K562 (cell line): Measurements from ENCODE around the gene MCU. TPM values are rescaled to one million over a fixed set of nuclear protein-coding genes. Genes with fewer than 3 reads are reported as not detected.

Source experiments
- ATAC-seq: fragments of 200-7000 bp; cut with Tn5 transposase; 3 replicates; pipeline ENCODE4 v1.9.1; 2020; ENCODE audit warnings: moderate library complexity
- BruUV-seq: library from RNA; stranded (reverse); fragments of 400-500 nt; replicated peaks from 2 replicates; lab custom pipeline; 2021; lab: Mats Ljungman, UMichigan
- CTCF ChIA-PET: fragments of 300-600 bp; formaldehyde crosslinking; extraction: SDS; loops from one replicate; lab custom pipeline; 2021; ENCODE audit warnings: low intra/inter-chr PET ratio; lab: Yijun Ruan, JAX
- POLR2A ChIA-PET: fragments of 300-600, 350-650 bp; sonication (Branson Sonifier 250); formaldehyde crosslinking; extraction: SDS; loops from one replicate; lab custom pipeline; 2021; ENCODE audit warnings: antibody characterized with exemption, inconsistent platforms; lab: Yijun Ruan, JAX
- DNase-seq, 4 experiments: peaks; one replicate each; pipeline versions ENCODE4 v3.0.0 to v3.0.0-alpha.2; 2011 to 2018; ENCODE audit warnings: low spot score in 3 of 4, mixed read lengths in 3 of 4; ENCODE audit errors: extremely low read depth in 1 of 4
- FAIRE-seq: peaks from 2 replicates; lab custom pipeline; 2011; peaks lifted over from hg19 to GRCh38; lab: Jason Lieb, UNC
- H2AFZ ChIP-seq: 2 replicates; pipeline ENCODE4 v1.6.0; 2011; ENCODE audit warnings: low read depth, low read length, control low read depth, inconsistent platforms
- H3K27ac ChIP-seq: fragments of 200-600 bp; 3 replicates; pipeline ENCODE4 v1.8.0; 2011; ENCODE audit warnings: low read depth, mild to moderate bottlenecking, control low read depth, inconsistent platforms, low read length, moderate library complexity, mixed read lengths; ENCODE audit errors: extremely low read depth
- H3K27me3 ChIP-seq, 2 experiments: fragments of 300-600 bp in 1 of 2; 2 replicates in 1 of 2; 3 replicates in 1 of 2; pipeline versions ENCODE4 v1.6.0 to v1.8.0; 2011; ENCODE audit warnings: inconsistent platforms in 2 of 2, low read length in 2 of 2, mild to moderate bottlenecking in 1 of 2, mixed read lengths in 1 of 2, moderate library complexity in 1 of 2; ENCODE audit not compliant: control insufficient read depth in 2 of 2, insufficient read depth in 2 of 2
- H3K36me3 ChIP-seq: fragments of 300-600 bp; 3 replicates; pipeline ENCODE4 v1.8.0; 2011; ENCODE audit warnings: mild to moderate bottlenecking, low read length, inconsistent platforms; ENCODE audit not compliant: control insufficient read depth, insufficient read depth
- H3K4me1 ChIP-seq, 2 experiments: fragments of 200-600 bp in 1 of 2; replicated peaks in 1 of 2; 2 replicates in 1 of 2; 3 replicates in 1 of 2; pipeline versions ENCODE4 v1.5.1 to v1.8.0; 2011; ENCODE audit warnings: inconsistent platforms in 2 of 2, low read length in 2 of 2, mild to moderate bottlenecking in 1 of 2, mixed read lengths in 1 of 2, moderate library complexity in 1 of 2; ENCODE audit not compliant: control insufficient read depth in 2 of 2, insufficient read depth in 2 of 2
- H3K4me2 ChIP-seq: 2 replicates; pipeline ENCODE4 v1.6.1; 2011; ENCODE audit warnings: low read length, control low read depth, inconsistent platforms, mixed read lengths; ENCODE audit not compliant: insufficient read depth
- H3K4me3 ChIP-seq: fragments of 200-600 bp; sonication (generic), shearing (Covaris generic); 2 replicates; pipeline ENCODE4 v1.5.1; 2016; ENCODE audit warnings: control low read depth, inconsistent platforms
- H3K79me2 ChIP-seq: fragments of 200-600 bp; 3 replicates; pipeline ENCODE4 v1.8.0; 2011; ENCODE audit warnings: low read length, inconsistent platforms; ENCODE audit not compliant: control insufficient read depth, insufficient read depth
- H3K9ac ChIP-seq, 2 experiments: 2 replicates each; pipeline versions ENCODE4 v1.6.0 to v1.6.1; 2011; ENCODE audit warnings: low read depth in 2 of 2, low read length in 2 of 2, control low read depth in 1 of 2, inconsistent platforms in 1 of 2, mild to moderate bottlenecking in 1 of 2, mixed read lengths in 1 of 2; ENCODE audit not compliant: insufficient read depth in 1 of 2
- H3K9me1 ChIP-seq: one replicate; pipeline ENCODE4 v1.6.0; 2011; ENCODE audit warnings: inconsistent platforms, mild to moderate bottlenecking, low read length, moderate library complexity; ENCODE audit not compliant: control insufficient read depth, insufficient read depth
- H3K9me3 ChIP-seq: replicated peaks from 2 replicates; pipeline ENCODE4 v1.5.1; 2011; ENCODE audit warnings: low read depth, low read length, inconsistent platforms; ENCODE audit not compliant: control insufficient read depth, insufficient read depth
- H4K20me1 ChIP-seq: replicated peaks from 2 replicates; pipeline ENCODE4 v1.6.1; 2011; ENCODE audit warnings: low read length, inconsistent platforms, mixed read lengths; ENCODE audit not compliant: control insufficient read depth, insufficient read depth
- WGBS: fragments of 100-300 bp; shearing (Covaris generic); methylation state at CpG from one replicate; pipeline ENCODE4 v1.1.6; 2016; ENCODE audit warnings: low coverage, mixed read lengths; ENCODE audit not compliant: insufficient coverage; ENCODE audit errors: missing lambda C conversion rate; 5-methylcytosine and 5-hydroxymethylcytosine counted together
- in situ Hi-C: fragments of 300-500 bp; cut with MboI; formaldehyde crosslinking; loops from 4 replicates; pipeline ENCODE4 v1.15.0; 2018; ENCODE audit warnings: inconsistent platforms, mixed read lengths
- intact Hi-C: fragments of 100-400 bp; cut with micrococcal nuclease; formaldehyde crosslinking; loops from 2 replicates; pipeline ENCODE4 v1.14.2; 2022
- polyA plus RNA-seq, 8 experiments: library from polyadenylated mRNA; depleted of rRNA in 4 of 8; stranded (reverse) in 5 of 8; unstranded in 3 of 8; fragments of >200 nt; fragmentation: Nextera tagmentation in 2 of 8; fragmentation: Illumina TruSeq in 1 of 8; extraction: Ambion mirVana in 2 of 8; extraction: Trizol in 1 of 8; gene quantifications; 2 replicates each; pipeline versions ENCODE4 v1.2.1 to v1.2.3, GENCODE V29; 2011 to 2014; ENCODE audit warnings: inconsistent platforms in 1 of 8, missing spikeins in 1 of 8
- total RNA-seq, 7 experiments: library from RNA; depleted of rRNA in 6 of 7; stranded (reverse); fragments of >200 nt in 6 of 7; fragmentation: Illumina TruSeq in 2 of 7; extraction: Trizol in 2 of 7; gene quantifications; 2 replicates each; pipeline versions ENCODE4 v1.2.1 to v1.2.3, GENCODE V29; 2011 to 2021; ENCODE audit warnings: low replicate concordance in 1 of 7
- TF ChIP-seq, protein P1 (sequence below): fragments of 450-650 bp; IDR thresholded peaks from 2 replicates; pipeline ENCODE4 v1.6.1; 2018; ENCODE audit not compliant: partially characterized antibody
- TF ChIP-seq, protein P2 (sequence below), 2 experiments: fragments of 250-450 bp in 1 of 2; fragments of 450-650 bp in 1 of 2; sonication (Bioruptor Pico) in 1 of 2; IDR thresholded peaks; 2 replicates each; pipeline versions ENCODE4 v1.6.1 to v1.8.0; 2016 to 2021; ENCODE audit warnings: mild to moderate bottlenecking in 2 of 2, moderate library complexity in 2 of 2, missing compliant biosample characterization in 1 of 2, missing genetic modification characterization in 1 of 2

Gene MCU
- total and polyA plus RNA-seq, 9 of the 15 experiments (the other 6 are each of a cell fraction or from before 2014, with no cell fraction given): 8.2 to 88.8 (median 21.3) TPM

DNA sequence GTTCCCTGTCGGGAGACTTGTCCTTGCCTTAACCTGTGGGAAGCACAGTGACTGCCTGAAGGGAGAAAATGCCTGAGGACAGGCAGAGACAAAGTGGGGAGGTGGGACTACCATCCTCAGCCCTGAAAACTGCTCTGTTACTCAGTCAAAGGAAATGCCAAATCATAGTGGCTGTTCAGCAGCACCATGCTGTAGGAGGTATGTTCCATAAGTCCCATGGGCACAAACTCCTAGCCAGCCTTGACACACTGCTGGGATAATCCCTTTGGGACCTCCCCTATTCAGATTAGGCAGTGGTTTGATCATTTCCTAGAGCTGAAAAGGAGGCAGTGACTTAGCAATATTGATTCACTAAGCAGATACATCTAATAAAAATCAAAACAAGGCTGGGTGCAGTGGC lies 80.1 kb downstream of the MCU start:
- FAIRE-seq (no peak), ATAC-seq (no peak), DNase-seq (no peak)
- WGBS: 67% methylated on average over 1 of the region's 1 CpG
- Histone ChIP-seq H3K79me2 (no peaks in the 10 kb centered on the region), H4K20me1 (no peaks in the 10 kb centered on the region), H2AFZ (no peak overlapping the region), H3K4me1 (no peaks in the 10 kb centered on the region), H3K27me3 (no peaks in the 10 kb centered on the region), H3K36me3 (no peaks in the 10 kb centered on the region), H3K9me3 (no peaks in the 10 kb centered on the region), H3K4me3 (no peak overlapping the region), H3K9ac (no peak overlapping the region; a peak in 1 of 4 replicates), H3K4me2 (no peak overlapping the region), H3K27ac (no peak overlapping the region), H3K9me1 (no peaks in the 10 kb centered on the region)
- in situ Hi-C loops (no loop called here), intact Hi-C loops (no loop called here)
- ChIA-PET CTCF (no interaction called here), POLR2A (no interaction called here)
- TF ChIP-seq, protein P1, sequence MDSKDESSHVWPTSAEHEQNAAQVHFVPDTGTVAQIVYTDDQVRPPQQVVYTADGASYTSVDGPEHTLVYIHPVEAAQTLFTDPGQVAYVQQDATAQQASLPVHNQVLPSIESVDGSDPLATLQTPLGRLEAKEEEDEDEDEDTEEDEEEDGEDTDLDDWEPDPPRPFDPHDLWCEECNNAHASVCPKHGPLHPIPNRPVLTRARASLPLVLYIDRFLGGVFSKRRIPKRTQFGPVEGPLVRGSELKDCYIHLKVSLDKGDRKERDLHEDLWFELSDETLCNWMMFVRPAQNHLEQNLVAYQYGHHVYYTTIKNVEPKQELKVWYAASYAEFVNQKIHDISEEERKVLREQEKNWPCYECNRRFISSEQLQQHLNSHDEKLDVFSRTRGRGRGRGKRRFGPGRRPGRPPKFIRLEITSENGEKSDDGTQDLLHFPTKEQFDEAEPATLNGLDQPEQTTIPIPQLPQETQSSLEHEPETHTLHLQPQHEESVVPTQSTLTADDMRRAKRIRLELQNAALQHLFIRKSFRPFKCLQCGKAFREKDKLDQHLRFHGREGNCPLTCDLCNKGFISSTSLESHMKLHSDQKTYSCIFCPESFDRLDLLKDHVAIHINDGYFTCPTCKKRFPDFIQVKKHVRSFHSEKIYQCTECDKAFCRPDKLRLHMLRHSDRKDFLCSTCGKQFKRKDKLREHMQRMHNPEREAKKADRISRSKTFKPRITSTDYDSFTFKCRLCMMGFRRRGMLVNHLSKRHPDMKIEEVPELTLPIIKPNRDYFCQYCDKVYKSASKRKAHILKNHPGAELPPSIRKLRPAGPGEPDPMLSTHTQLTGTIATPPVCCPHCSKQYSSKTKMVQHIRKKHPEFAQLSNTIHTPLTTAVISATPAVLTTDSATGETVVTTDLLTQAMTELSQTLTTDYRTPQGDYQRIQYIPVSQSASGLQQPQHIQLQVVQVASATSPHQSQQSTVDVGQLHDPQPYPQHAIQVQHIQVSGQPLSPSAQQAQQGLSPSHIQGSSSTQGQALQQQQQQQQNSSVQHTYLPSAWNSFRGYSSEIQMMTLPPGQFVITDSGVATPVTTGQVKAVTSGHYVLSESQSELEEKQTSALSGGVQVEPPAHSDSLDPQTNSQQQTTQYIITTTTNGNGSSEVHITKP: peak; percentile 83
- TF ChIP-seq, protein P2, sequence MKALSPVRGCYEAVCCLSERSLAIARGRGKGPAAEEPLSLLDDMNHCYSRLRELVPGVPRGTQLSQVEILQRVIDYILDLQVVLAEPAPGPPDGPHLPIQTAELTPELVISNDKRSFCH (CRISPR knock-in tag; IDR thresholded peaks at IDR 0.05): no peak
- TF ChIP-seq, protein P2 (tag; IDR thresholded peaks at IDR 0.05): no peak
- no TSS peak for BruUV-seq
